Left ventricle myocardium inferior (tissue), 1 donor: Measurements from ENCODE around the gene VPS45. TPM values are rescaled to one million over a fixed set of nuclear protein-coding genes. Genes with fewer than 3 reads are reported as not detected.
A peak's percentile ranks its signal among the peaks of the same experiment; 100 is the strongest.

ENCODE experiments used
- DNase-seq: peaks from one replicate; pipeline ENCODE4 v3.0.0-alpha.2; 2020
- H3K27ac ChIP-seq: fragments of 200-600 bp; replicated peaks from 2 replicates; pipeline ENCODE4 v1.8.0; 2021
- H3K27me3 ChIP-seq: fragments of 200-600 bp; 2 replicates; pipeline ENCODE4 v1.8.0; 2021; ENCODE audit warnings: low read depth
- H3K36me3 ChIP-seq: fragments of 200-600 bp; 2 replicates; pipeline ENCODE4 v1.8.0; 2021
- H3K4me1 ChIP-seq: fragments of 200-600 bp; 2 replicates; pipeline ENCODE4 v1.8.0; 2021
- H3K4me3 ChIP-seq: fragments of 200-600 bp; 2 replicates; pipeline ENCODE4 v1.8.0; 2021; ENCODE audit warnings: mild to moderate bottlenecking, moderate library complexity
- H3K9me3 ChIP-seq: fragments of 200-600 bp; replicated peaks from 2 replicates; pipeline ENCODE4 v1.8.0; 2021
- intact Hi-C: fragments of 100-400 bp; cut with micrococcal nuclease; formaldehyde crosslinking; loops from one replicate; pipeline ENCODE4 v1.11.0; 2022
- total RNA-seq: library from RNA; stranded (reverse); fragmentation: NEBNext Ultra II Directional; extraction: Animal tissue kit (Norgen Biotek cat#: 25700); gene quantifications from one replicate; pipeline ENCODE4 v1.2.1, GENCODE V29; 2021
- TF ChIP-seq, protein P1 (sequence below): fragments of 200-600 bp; IDR thresholded peaks from 2 replicates; pipeline ENCODE4 v1.8.0; 2021; ENCODE audit warnings: antibody characterized with exemption, mild to moderate bottlenecking, borderline replicate concordance
- donor health status: DM: no; HTN: yes; CAD: no; lungs with severe emphysema.

VPS45 gene
- total RNA-seq, 1 donor from 2014 or later = 54.4 TPM

DNA sequence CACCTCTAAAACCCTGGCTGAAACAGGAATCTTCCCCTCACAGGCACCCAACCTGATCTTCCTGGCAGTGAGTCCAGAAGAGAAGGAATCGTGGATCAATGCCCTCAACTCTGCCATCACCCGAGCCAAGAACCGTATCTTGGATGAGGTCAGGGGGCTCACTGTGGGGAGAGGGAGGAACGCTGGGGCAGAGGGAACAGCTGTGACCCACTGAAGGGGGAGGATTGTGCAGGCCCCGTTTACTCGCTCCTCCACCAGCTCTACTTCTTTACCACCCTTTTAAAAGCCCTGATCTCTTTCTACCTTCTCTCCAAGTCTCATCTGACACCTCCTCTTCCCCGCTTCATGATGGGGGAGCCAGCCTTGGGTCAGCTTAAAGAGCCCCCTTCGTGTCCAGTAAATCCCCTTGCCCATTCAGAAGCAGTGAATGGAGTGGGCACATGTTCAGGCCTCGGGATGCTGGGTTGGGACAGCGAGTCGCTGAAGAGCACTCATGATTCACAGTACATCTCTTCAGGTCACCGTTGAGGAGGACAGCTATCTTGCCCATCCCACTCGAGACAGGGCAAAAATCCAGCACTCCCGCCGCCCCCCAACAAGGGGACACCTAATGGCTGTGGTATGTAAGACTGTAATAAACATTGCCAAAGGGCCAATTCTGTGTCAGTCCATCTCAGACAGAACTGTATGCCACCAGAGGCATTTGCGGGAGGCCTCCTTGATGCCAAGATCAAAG lies 89.5 kb downstream of the VPS45 start:
- TF ChIP-seq, protein P1, sequence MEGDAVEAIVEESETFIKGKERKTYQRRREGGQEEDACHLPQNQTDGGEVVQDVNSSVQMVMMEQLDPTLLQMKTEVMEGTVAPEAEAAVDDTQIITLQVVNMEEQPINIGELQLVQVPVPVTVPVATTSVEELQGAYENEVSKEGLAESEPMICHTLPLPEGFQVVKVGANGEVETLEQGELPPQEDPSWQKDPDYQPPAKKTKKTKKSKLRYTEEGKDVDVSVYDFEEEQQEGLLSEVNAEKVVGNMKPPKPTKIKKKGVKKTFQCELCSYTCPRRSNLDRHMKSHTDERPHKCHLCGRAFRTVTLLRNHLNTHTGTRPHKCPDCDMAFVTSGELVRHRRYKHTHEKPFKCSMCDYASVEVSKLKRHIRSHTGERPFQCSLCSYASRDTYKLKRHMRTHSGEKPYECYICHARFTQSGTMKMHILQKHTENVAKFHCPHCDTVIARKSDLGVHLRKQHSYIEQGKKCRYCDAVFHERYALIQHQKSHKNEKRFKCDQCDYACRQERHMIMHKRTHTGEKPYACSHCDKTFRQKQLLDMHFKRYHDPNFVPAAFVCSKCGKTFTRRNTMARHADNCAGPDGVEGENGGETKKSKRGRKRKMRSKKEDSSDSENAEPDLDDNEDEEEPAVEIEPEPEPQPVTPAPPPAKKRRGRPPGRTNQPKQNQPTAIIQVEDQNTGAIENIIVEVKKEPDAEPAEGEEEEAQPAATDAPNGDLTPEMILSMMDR = no peak
- H3K4me1 ChIP-seq = peaks cover 39% of the 10 kb centered on the region
- H3K27me3 ChIP-seq = no peaks in the 10 kb centered on the region
- intact Hi-C loops = no loop called here
- H3K36me3 ChIP-seq = peaks cover 69% of the 10 kb centered on the region
- H3K4me3 ChIP-seq = no peak overlapping the region
- H3K27ac ChIP-seq = no peak overlapping the region
- no peak for DNase-seq
- no peaks in the 10 kb centered on the region for H3K9me3 ChIP-seq

- H3K27me3 ChIP-seq = no peaks in the 10 kb centered on the region
- H3K36me3 ChIP-seq = peaks cover 57% of the 10 kb centered on the region
- H3K4me3 ChIP-seq = peak overlapping the region; percentile 1
- peaks cover 34% of the 10 kb centered on the region for H3K4me1 ChIP-seq
- intact Hi-C loops = no loop called here
- TF ChIP-seq, protein P1 = no peak
- peak overlapping the region; percentile 49 for H3K27ac ChIP-seq
- no peaks in the 10 kb centered on the region for H3K9me3 ChIP-seq
- peak; percentile 31 for DNase-seq
Measured at GRCh38 chr1:150159550-150159949, 92.0 kb downstream of the VPS45 start.

DNA sequence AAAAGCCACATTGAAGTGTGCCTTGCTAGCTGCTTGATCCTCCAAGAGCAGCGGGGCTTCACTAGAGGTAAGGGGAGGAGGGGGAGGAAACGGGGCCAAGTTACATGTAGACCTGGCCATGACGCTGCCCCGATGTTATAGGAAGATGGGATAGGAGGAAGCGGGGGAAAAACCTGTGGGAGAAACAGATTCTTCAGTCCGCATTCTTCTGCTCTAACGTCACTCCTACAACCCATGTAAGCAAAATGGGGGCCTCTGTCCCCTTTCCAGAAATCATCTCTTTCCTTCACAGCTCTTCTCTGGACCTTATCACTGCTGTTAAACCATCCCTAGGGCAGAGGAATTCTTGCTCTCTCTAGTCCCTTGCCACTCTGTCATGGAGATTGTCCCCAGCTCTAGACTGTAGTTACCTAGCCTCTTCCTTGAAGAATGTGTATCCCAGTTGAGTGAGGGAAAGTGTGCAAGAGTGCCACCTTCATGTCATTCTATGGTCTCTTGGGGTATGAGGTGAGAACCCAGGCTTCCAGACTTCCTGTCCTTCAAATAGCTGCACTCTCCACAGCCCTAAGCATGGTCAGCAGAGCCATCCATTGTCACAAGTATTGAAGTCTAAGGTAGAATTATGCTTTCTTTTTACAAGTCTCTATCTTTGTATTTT lies 93.5 kb downstream of the VPS45 start:
- intact Hi-C loops = loop anchor here (10.0 kb wide), 1 partner anchor 196 kb away; no protein-coding TSS in a partner anchor
- no peak for DNase-seq
- TF ChIP-seq, protein P1 = no peak
- Histone ChIP-seq H3K4me1 (peaks cover 44% of the 10 kb centered on the region), H3K27ac (peak overlapping the region; percentile 91), H3K4me3 (no peak overlapping the region), H3K27me3 (no peaks in the 10 kb centered on the region), H3K9me3 (no peaks in the 10 kb centered on the region), H3K36me3 (peaks cover 41% of the 10 kb centered on the region)

DNA sequence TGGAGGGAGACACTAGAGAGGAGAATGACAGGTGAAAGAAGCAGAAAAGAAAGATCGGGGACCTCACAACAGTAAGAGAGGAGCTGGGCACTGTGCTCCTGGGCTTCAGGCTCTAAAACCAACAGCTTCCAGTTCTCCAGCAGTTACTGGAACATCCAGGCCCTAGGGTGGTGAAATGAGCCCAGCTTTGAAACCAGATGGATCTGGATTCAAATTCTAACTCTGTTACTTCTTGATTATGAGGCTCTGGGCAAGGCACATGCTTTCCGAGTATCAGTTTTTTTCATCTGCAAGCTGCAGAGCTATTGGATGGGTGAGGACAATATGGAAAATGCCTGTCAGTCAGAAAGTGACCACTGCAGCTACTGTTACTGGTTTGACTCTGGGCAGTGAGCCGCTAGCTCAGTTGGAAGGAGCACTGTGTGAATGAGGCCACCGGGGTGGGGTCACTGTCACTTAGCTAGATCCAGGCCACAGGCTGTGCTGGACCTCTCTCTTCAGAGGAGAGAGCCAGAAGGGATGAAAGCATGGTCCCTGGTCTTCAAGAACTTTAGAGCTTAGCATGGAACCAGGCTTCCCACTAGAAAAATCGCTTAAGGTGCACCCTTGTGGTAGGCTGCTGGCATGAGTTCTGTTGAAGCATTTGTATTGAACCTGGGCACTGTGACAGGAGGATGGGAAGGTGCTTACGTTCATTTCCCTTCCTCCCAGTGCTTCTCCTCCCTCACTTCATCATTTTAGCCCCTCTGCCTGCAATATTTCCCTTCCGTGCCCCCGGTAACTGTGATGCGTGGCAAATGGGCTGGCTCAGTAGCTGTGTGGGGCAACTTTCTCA lies 94.4 kb downstream of the VPS45 start:
- Histone ChIP-seq H3K4me3 (peak overlapping the region; percentile 56), H3K4me1 (peaks cover 45% of the 10 kb centered on the region), H3K27ac (peak overlapping the region; percentile 91), H3K9me3 (no peaks in the 10 kb centered on the region), H3K36me3 (peaks cover 32% of the 10 kb centered on the region), H3K27me3 (no peaks in the 10 kb centered on the region)
- intact Hi-C loops = loop anchor here (10.0 kb wide), 1 partner anchor 197 kb away; no protein-coding TSS in a partner anchor
- TF ChIP-seq, protein P1 = no peak
- DNase-seq = no peak

- Histone ChIP-seq H3K36me3 (peaks cover 27% of the 10 kb centered on the region), H3K27ac (peak overlapping the region; percentile 91), H3K4me3 (peak overlapping the region; percentile 56), H3K9me3 (no peaks in the 10 kb centered on the region), H3K27me3 (no peaks in the 10 kb centered on the region), H3K4me1 (peaks cover 45% of the 10 kb centered on the region)
- DNase-seq = no peak
- intact Hi-C loops = loop anchor here (10.0 kb wide), 1 partner anchor 198 kb away; no protein-coding TSS in a partner anchor
- TF ChIP-seq, protein P1 = no peak
Measured at GRCh38 chr1:150162582-150162861, 94.9 kb downstream of the VPS45 start.
